ENCODE measurements around the gene CACNA2D1. TPM values are rescaled to one million over a fixed set of nuclear protein-coding genes. Genes with fewer than 3 reads are reported as not detected.

Gene CACNA2D1
- total RNA-seq, 1 experiment from 2014 or later = 0.27 TPM

DNA sequence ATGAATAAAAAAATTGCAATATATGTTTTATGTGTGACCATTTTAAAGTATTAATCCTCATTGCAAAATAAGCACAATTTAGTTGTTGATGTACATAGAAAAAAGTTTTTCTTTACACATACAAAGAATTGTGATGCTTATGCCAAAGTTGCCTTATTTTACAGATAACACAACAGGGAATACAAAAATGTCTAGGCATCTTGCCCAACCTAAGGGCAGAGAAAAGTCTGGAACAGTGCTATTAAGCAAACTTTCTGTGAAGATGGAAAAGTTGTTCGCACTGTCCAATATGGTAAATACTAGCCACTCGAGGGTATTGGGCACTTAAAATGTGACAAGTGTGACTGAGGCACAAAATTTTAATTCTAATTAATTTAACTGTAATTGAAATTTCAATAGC is 483.6 kb downstream of the CACNA2D1 start:
- Histone ChIP-seq H3K9me2 (ENCODE audit: insufficient read depth) (no peaks in the 10 kb centered on the region), H4K20me1 (ENCODE audit: insufficient read depth) (no peaks in the 10 kb centered on the region), H3K36me3 (ENCODE audit: control insufficient read depth in 1 of 2, insufficient read depth in 2 of 2, low read length in 2 of 2) (no peaks in the 10 kb centered on the region), H3K79me2 (ENCODE audit: insufficient read depth, low read length) (no peaks in the 10 kb centered on the region), H3K27ac (ENCODE audit: low read depth, low read length) (no peak overlapping the region), H3K9me3 (ENCODE audit: control insufficient read depth in 1 of 2, insufficient read depth in 1 of 2, low read depth in 1 of 2, low read length in 2 of 2) (no peaks in the 10 kb centered on the region), H3K4me3 (replicated peaks in 1 of 2; ENCODE audit: low read depth in 1 of 2, low read length in 2 of 2) (no peak overlapping the region), H3K27me3 (ENCODE audit: insufficient read depth, low read length) (no peaks in the 10 kb centered on the region), H2AFZ (ENCODE audit: low read depth, low read length, poor library complexity, severe bottlenecking) (no peak overlapping the region), H3K4me1 (ENCODE audit: control insufficient read depth in 1 of 2, insufficient read depth in 2 of 2, low read length in 2 of 2) (no peaks in the 10 kb centered on the region), H3K9ac (ENCODE audit: low read length) (no peak overlapping the region), H3K4me2 (ENCODE audit: low read length) (no peak overlapping the region)
- no TSS peak for BruUV-seq (replicated peaks)
- ChIA-PET CTCF (no interaction called here), RAD21 (ENCODE audit: low non-redundant PET in 1 of 2, low total read pairs in 2 of 2, uncharacterized antibody in 2 of 2, unreplicated experiment in 2 of 2) (no interaction called here), POLR2A (no interaction called here)
- intact Hi-C loops (cut with micrococcal nuclease) = no loop called here
- ATAC-seq = no peak
- TF ChIP-seq CEBPB (IDR thresholded peaks at IDR 0.05; ENCODE audit: low read depth) = no peak
- TF ChIP-seq, protein P1, sequence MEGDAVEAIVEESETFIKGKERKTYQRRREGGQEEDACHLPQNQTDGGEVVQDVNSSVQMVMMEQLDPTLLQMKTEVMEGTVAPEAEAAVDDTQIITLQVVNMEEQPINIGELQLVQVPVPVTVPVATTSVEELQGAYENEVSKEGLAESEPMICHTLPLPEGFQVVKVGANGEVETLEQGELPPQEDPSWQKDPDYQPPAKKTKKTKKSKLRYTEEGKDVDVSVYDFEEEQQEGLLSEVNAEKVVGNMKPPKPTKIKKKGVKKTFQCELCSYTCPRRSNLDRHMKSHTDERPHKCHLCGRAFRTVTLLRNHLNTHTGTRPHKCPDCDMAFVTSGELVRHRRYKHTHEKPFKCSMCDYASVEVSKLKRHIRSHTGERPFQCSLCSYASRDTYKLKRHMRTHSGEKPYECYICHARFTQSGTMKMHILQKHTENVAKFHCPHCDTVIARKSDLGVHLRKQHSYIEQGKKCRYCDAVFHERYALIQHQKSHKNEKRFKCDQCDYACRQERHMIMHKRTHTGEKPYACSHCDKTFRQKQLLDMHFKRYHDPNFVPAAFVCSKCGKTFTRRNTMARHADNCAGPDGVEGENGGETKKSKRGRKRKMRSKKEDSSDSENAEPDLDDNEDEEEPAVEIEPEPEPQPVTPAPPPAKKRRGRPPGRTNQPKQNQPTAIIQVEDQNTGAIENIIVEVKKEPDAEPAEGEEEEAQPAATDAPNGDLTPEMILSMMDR (IDR thresholded peaks at IDR 0.05 in 2 of 3, conservative IDR thresholded peaks at IDR 0.05 in 1 of 3; ENCODE audit: borderline replicate concordance in 1 of 3, insufficient read depth in 1 of 3, low read depth in 2 of 3, low read length in 2 of 3) = no peak
- TF ChIP-seq, protein P2, sequence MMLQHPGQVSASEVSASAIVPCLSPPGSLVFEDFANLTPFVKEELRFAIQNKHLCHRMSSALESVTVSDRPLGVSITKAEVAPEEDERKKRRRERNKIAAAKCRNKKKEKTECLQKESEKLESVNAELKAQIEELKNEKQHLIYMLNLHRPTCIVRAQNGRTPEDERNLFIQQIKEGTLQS (IDR thresholded peaks at IDR 0.05) = no peak
- no peak for TF ChIP-seq JUND (IDR thresholded peaks at IDR 0.05)
- TF ChIP-seq TCF7L2 (IDR thresholded peaks at IDR 0.05; ENCODE audit: borderline replicate concordance, extremely low read depth, insufficient read depth, insufficient read length) = no peak
- no peak for TF ChIP-seq EZH2phosphoT487 (IDR thresholded peaks at IDR 0.05; ENCODE audit: borderline replicate concordance)
- no peak for TF ChIP-seq RAD21 (IDR thresholded peaks at IDR 0.05; ENCODE audit: low read depth)
- no peak for TF ChIP-seq EGR1 (IDR thresholded peaks at IDR 0.05; ENCODE audit: low read depth)
- no peak for TF ChIP-seq SRF (IDR thresholded peaks at IDR 0.05; ENCODE audit: low read depth)
- TF ChIP-seq ZFX (IDR thresholded peaks at IDR 0.05) = no peak
- TF ChIP-seq SIN3A (IDR thresholded peaks at IDR 0.05; ENCODE audit: low read depth) = no peak
- TF ChIP-seq ZNF274 (IDR thresholded peaks at IDR 0.05; ENCODE audit: low read depth, low read length) = no peak
- DNase-seq (ENCODE audit: low read depth, low spot score) = no peak

Measured in HCT116 (cell line).